OCI-LY3 (cell line): ENCODE measurements around the gene HSPB2.

ENCODE experiments used
- CTCF ChIP-seq: fragments of 200-600, 300-600 bp; sonication (generic); IDR thresholded peaks from 2 replicates; pipeline ENCODE4 v1.5.1; 2014; ENCODE audit warnings: antibody characterized with exemption, low read length, low read depth
- EZH2phosphoT487 ChIP-seq: fragments of 200-600 bp; shearing (Covaris generic); IDR thresholded peaks from 2 replicates; pipeline ENCODE4 v1.6.1; 2018; ENCODE audit warnings: antibody characterized with exemption, mixed run types, low read depth

GRCh38 chr11:111942829-111943228 lies 30.3 kb downstream of the HSPB2 start:
- TF ChIP-seq CTCF (no peak), EZH2phosphoT487 (no peak)
